NT2/D1 (cell line): ENCODE measurements around the gene TAF4B.

ENCODE experiments used
- YY1 ChIP-seq: IDR thresholded peaks from 2 replicates; pipeline ENCODE4 v1.6.1; 2011; ENCODE audit not compliant: insufficient read length, insufficient read depth
- ZNF274 ChIP-seq: IDR thresholded peaks from 2 replicates; pipeline ENCODE4 v1.6.1; 2011; ENCODE audit warnings: mild to moderate bottlenecking, low read depth, low read length

DNA sequence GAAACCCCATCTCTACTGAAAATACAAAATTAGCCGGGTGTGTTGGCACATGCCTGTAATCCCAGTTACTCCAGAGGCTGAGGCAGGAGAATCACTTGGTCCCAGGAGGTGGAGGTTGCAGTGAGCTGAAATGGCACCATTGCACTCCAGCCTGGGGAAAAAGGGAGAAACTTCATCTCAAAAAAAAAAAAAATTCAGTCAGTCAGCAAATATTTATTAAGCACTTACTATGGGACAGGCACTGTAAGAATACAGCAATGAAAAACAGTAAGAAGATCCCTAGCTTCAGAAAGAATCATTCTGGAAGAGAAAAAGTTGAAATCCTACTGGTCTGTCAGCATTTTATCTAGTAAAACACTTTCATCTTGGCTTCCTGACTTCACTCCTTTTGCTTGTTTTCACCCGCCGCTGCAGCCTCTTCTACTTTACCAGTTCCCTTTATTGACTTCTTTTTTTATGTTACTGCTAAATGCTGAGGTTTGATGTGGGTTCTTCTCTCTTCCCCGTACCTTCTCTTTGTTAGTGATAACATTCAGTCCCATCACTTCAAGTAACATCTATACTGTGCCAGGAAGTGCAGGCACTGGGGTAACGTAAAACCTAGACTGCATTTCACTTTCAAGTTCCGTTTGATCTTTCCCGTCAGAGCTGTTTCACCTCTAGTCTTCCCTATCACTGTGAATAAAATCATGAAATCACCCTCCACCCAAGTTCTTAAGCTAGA is 10.8 kb upstream of the TAF4B start:
- TF ChIP-seq YY1 (no peak), ZNF274 (no peak)
